Smooth muscle cell (in vitro differentiated cells): ENCODE results near the gene TNRC6C. TPM values are rescaled to one million over a fixed set of nuclear protein-coding genes. Genes with fewer than 3 reads are reported as not detected.

Source experiments
- DNase-seq: peaks from one replicate; lab custom pipeline; 2025; ENCODE audit not compliant: unreplicated experiment; lab: John Stamatoyannopoulos, UW
- H2AFZ ChIP-seq: fragments of 200-600 bp; sonication (generic); 2 replicates; pipeline ENCODE4 v1.6.0; 2016; ENCODE audit warnings: antibody characterized with exemption, low read depth, mild to moderate bottlenecking
- H3F3A ChIP-seq: fragments of 200-600 bp; sonication (generic); 2 replicates; pipeline ENCODE4 v1.6.0; 2017; ENCODE audit warnings: antibody characterized with exemption, low read depth
- H3K27ac ChIP-seq: fragments of 200-600 bp; sonication (generic); 2 replicates; pipeline ENCODE4 v1.5.1; 2016; ENCODE audit warnings: low read depth, mild to moderate bottlenecking
- H3K27me3 ChIP-seq: fragments of 200-600 bp; sonication (generic); 2 replicates; pipeline ENCODE4 v1.6.1; 2016; ENCODE audit warnings: low read depth, mild to moderate bottlenecking
- H3K36me3 ChIP-seq: fragments of 200-600 bp; sonication (generic); 2 replicates; pipeline ENCODE4 v1.5.1; 2016; ENCODE audit warnings: low read depth
- H3K4me1 ChIP-seq: fragments of 200-600 bp; sonication (generic); 2 replicates; pipeline ENCODE4 v1.5.1; 2016; ENCODE audit warnings: low read depth
- H3K4me2 ChIP-seq: fragments of 200-600 bp; sonication (generic); 2 replicates; pipeline ENCODE4 v1.6.0; 2016; ENCODE audit warnings: mild to moderate bottlenecking
- H3K4me3 ChIP-seq: fragments of 200-600 bp; sonication (generic); 2 replicates; pipeline ENCODE4 v1.5.1; 2016; ENCODE audit warnings: mild to moderate bottlenecking
- H3K79me2 ChIP-seq: fragments of 200-600 bp; sonication (generic); 2 replicates; pipeline ENCODE4 v1.6.0; 2016; ENCODE audit warnings: low read depth, mild to moderate bottlenecking
- H3K9ac ChIP-seq: fragments of 200-600 bp; sonication (generic); 2 replicates; pipeline ENCODE4 v1.6.0; 2016; ENCODE audit warnings: low read depth
- H3K9me3 ChIP-seq: fragments of 200-600 bp; sonication (generic); replicated peaks from 2 replicates; pipeline ENCODE4 v1.5.1; 2016; ENCODE audit warnings: low read depth
- H4K20me1 ChIP-seq: fragments of 200-600 bp; sonication (generic); 2 replicates; pipeline ENCODE4 v1.6.0; 2016; ENCODE audit warnings: low read depth
- WGBS: methylation state at CpG from one replicate; pipeline ENCODE4 v1.1.7; 2016; ENCODE audit warnings: low lambda C conversion rate; 5-methylcytosine and 5-hydroxymethylcytosine counted together
- polyA plus RNA-seq: library from polyadenylated mRNA; unstranded; fragments of >200 nt; fragmentation: Nextera tagmentation; extraction: Ambion mirVana; gene quantifications from 2 replicates; pipeline ENCODE4 v1.2.1, GENCODE V29; 2016
- total RNA-seq: library from RNA; depleted of rRNA; stranded (reverse); fragments of >200 nt; gene quantifications from 2 replicates; pipeline ENCODE4 v1.2.3, GENCODE V29; 2014
- TF ChIP-seq, protein P1 (sequence below): fragments of 200-600 bp; sonication (generic); IDR thresholded peaks from 2 replicates; pipeline ENCODE4 v1.5.1; 2017; ENCODE audit warnings: borderline replicate concordance, mild to moderate bottlenecking, antibody characterized with exemption; ENCODE audit not compliant: insufficient read depth, poor library complexity, severe bottlenecking

Gene TNRC6C
- total and polyA plus RNA-seq, 2 experiments from 2014 or later: 2.4 to 3.9 TPM

DNA sequence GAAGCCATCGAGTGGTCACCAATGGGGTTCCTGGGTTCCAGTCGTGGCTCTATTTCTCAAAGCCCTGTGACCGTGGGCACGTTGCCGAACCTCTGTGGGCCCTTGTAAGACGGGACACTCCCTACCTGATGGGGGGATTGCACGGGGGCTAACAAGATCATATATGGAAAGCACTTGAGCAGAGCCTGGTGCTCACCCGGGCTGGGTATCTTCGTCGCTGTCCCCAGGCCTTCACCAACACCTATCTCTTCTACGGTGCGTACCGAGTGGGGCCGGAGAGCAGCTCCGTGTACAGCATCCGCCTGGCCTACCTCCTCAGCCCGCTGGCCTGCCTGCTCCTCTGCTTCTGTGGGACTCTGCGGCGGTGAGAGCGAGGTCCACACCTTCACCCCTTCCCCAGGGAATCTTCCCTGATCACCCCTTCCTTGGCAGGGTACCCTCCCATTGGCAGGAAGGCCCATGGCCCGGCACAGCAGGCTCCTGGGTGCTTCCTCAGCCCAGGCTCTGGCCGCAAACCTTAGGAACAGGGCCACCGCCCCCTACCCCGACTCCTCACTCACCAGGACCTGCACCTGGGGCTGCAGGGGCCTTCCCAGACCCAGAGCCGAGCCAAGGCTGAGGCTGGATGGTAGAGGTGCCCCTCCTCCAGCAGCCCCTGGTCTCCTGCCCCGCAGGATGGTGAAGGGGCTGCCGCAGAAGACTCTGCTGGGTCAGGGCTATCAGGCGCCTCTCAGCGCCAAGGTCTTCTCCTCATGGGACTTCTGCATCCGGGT lies 174.9 kb downstream of the TNRC6C start:
- no peak for DNase-seq

GRCh38 chr17:78133971-78134898 lies 175.7 kb downstream of the TNRC6C start:
- no peak for DNase-seq
- TF ChIP-seq, protein P1, sequence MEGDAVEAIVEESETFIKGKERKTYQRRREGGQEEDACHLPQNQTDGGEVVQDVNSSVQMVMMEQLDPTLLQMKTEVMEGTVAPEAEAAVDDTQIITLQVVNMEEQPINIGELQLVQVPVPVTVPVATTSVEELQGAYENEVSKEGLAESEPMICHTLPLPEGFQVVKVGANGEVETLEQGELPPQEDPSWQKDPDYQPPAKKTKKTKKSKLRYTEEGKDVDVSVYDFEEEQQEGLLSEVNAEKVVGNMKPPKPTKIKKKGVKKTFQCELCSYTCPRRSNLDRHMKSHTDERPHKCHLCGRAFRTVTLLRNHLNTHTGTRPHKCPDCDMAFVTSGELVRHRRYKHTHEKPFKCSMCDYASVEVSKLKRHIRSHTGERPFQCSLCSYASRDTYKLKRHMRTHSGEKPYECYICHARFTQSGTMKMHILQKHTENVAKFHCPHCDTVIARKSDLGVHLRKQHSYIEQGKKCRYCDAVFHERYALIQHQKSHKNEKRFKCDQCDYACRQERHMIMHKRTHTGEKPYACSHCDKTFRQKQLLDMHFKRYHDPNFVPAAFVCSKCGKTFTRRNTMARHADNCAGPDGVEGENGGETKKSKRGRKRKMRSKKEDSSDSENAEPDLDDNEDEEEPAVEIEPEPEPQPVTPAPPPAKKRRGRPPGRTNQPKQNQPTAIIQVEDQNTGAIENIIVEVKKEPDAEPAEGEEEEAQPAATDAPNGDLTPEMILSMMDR: peak; percentile 27
- Histone ChIP-seq H3F3A (no peaks in the 10 kb centered on the region), H3K9me3 (no peaks in the 10 kb centered on the region), H3K4me3 (no peak overlapping the region), H3K79me2 (no peaks in the 10 kb centered on the region), H3K27me3 (peaks cover 18% of the 10 kb centered on the region), H3K27ac (no peak overlapping the region), H3K36me3 (no peaks in the 10 kb centered on the region), H4K20me1 (no peaks in the 10 kb centered on the region), H3K9ac (no peak overlapping the region), H3K4me2 (no peak overlapping the region), H3K4me1 (no peaks in the 10 kb centered on the region), H2AFZ (no peak overlapping the region)
- 61% methylated on average over 39 of the region's 39 CpGs for WGBS

More for the DNA sequence above, 174.9 kb downstream of the TNRC6C start:
- TF ChIP-seq, protein P1: no peak
- no peak overlapping the region for H3K4me2 ChIP-seq
- no peaks in the 10 kb centered on the region for H3F3A ChIP-seq
- H3K4me1 ChIP-seq: peaks cover 3% of the 10 kb centered on the region
- no peak overlapping the region for H3K27ac ChIP-seq
- H3K79me2 ChIP-seq: no peaks in the 10 kb centered on the region
- no peaks in the 10 kb centered on the region for H4K20me1 ChIP-seq
- no peak overlapping the region for H3K9ac ChIP-seq
- no peaks in the 10 kb centered on the region for H3K36me3 ChIP-seq
- H2AFZ ChIP-seq: no peak overlapping the region
- no peaks in the 10 kb centered on the region for H3K9me3 ChIP-seq
- peaks cover 18% of the 10 kb centered on the region for H3K27me3 ChIP-seq
- H3K4me3 ChIP-seq: no peak overlapping the region
- 93% methylated on average over 30 of the region's 30 CpGs for WGBS

- WGBS: 80% methylated on average over 9 of the region's 9 CpGs
- TF ChIP-seq, protein P1: no peak
- Histone ChIP-seq H3F3A (no peaks in the 10 kb centered on the region), H2AFZ (no peak overlapping the region), H3K27me3 (peaks cover 18% of the 10 kb centered on the region), H3K9ac (no peak overlapping the region), H3K4me3 (no peak overlapping the region), H4K20me1 (no peaks in the 10 kb centered on the region), H3K4me2 (no peak overlapping the region), H3K36me3 (no peaks in the 10 kb centered on the region), H3K27ac (no peak overlapping the region), H3K9me3 (no peaks in the 10 kb centered on the region), H3K4me1 (no peaks in the 10 kb centered on the region), H3K79me2 (no peaks in the 10 kb centered on the region)
- DNase-seq: no peak
These were observed 176.4 kb downstream of the TNRC6C start for GRCh38 chr17:78134899-78135385.
